Thoracic aorta (tissue), 2 donors: Measurements from ENCODE around the gene FREM1. TPM values are rescaled to one million over a fixed set of nuclear protein-coding genes. Genes with fewer than 3 reads are reported as not detected.

Source experiments
- ATAC-seq: fragments of 150-250 bp; one replicate; pipeline ENCODE4 v1.8.0; 2017; ENCODE audit warnings: low read depth; ENCODE audit not compliant: insufficient number of reproducible peaks, low FRiP score
- DNase-seq: peaks from one replicate; pipeline ENCODE4 v3.0.0-alpha.2; 2020; ENCODE audit warnings: low spot score
- H3K27ac ChIP-seq, 2 donors: fragments of 200-600 bp; sonication (generic); 1 replicate in 1 of 2; 2 replicates in 1 of 2; pipeline ENCODE4 v1.5.1; 2016; ENCODE audit warnings: mild to moderate bottlenecking in 2 of 2, moderate library complexity in 2 of 2
- H3K27me3 ChIP-seq: fragments of 200-600 bp; sonication (generic); replicated peaks from 2 replicates; pipeline ENCODE4 v1.6.0; 2016; ENCODE audit warnings: mild to moderate bottlenecking; ENCODE audit not compliant: insufficient read depth
- H3K36me3 ChIP-seq: fragments of 200-600 bp; sonication (generic); one replicate; pipeline ENCODE4 v1.5.1; 2016
- H3K4me1 ChIP-seq, 2 donors: fragments of 200-600 bp; sonication (generic); 1 replicate in 1 of 2; 2 replicates in 1 of 2; pipeline versions ENCODE4 v1.5.1 to v1.6.0; 2016; ENCODE audit warnings: low read depth in 2 of 2, mild to moderate bottlenecking in 1 of 2; ENCODE audit not compliant: control insufficient read depth in 1 of 2
- H3K4me3 ChIP-seq: fragments of 200-600 bp; sonication (generic); 2 replicates; pipeline ENCODE4 v1.5.1; 2016; ENCODE audit warnings: mild to moderate bottlenecking
- H3K9me3 ChIP-seq: fragments of 200-600 bp; sonication (generic); 2 replicates; pipeline ENCODE4 v1.5.1; 2016
- CTCF ChIP-seq: fragments of 200-600 bp; sonication (generic); IDR thresholded peaks from one replicate; pipeline ENCODE4 v1.5.1; 2019; ENCODE audit warnings: antibody characterized with exemption
- total RNA-seq, 2 donors: library from RNA; depleted of rRNA; stranded (reverse); fragments of >200 nt; gene quantifications; one replicate each; pipeline versions ENCODE4 v1.1.0 to v1.2.3, GENCODE V29; 2016

FREM1 gene
- total RNA-seq, 2 donors from 2014 or later = 9.9 to 24.8 TPM

- no peak for DNase-seq
- Histone ChIP-seq H3K4me3 (no peak overlapping the region), H3K27me3 (no peaks in the 10 kb centered on the region), H3K36me3 (peaks cover 21% of the 10 kb centered on the region), H3K9me3 (no peaks in the 10 kb centered on the region), H3K27ac (no peak overlapping the region), H3K4me1 (peaks cover 0 to under 1% of the 10 kb centered on the region in 2 donors)
- no peak for ATAC-seq
- TF ChIP-seq CTCF = no peak
Measured at GRCh38 chr9:14819183-14819582, 91.0 kb downstream of the FREM1 start.

GRCh38 chr9:14814249-14814628 lies 96.0 kb downstream of the FREM1 start:
- TF ChIP-seq CTCF = no peak
- DNase-seq (no peak), ATAC-seq (no peak)
- Histone ChIP-seq H3K36me3 (peaks cover 11% of the 10 kb centered on the region), H3K27ac (no peak overlapping the region), H3K4me1 (peaks cover 0 to 7% of the 10 kb centered on the region in 2 donors), H3K27me3 (no peaks in the 10 kb centered on the region), H3K4me3 (no peak overlapping the region), H3K9me3 (no peaks in the 10 kb centered on the region)

GRCh38 chr9:14813336-14814248 lies 96.6 kb downstream of the FREM1 start:
- H3K36me3 ChIP-seq = peaks cover 6% of the 10 kb centered on the region
- no peak for ATAC-seq
- H3K4me3 ChIP-seq = peak overlapping the region; percentile 49
- H3K9me3 ChIP-seq = no peaks in the 10 kb centered on the region
- H3K27ac ChIP-seq = peak overlapping the region in 1 of 2 donors; percentile 45
- no peak for TF ChIP-seq CTCF
- no peaks in the 10 kb centered on the region for H3K27me3 ChIP-seq
- DNase-seq = no peak
- H3K4me1 ChIP-seq = peaks cover 0 to 7% of the 10 kb centered on the region in 2 donors

GRCh38 chr9:14812806-14813205 lies 97.4 kb downstream of the FREM1 start:
- DNase-seq (no peak), ATAC-seq (no peak)
- H3K4me3 ChIP-seq = no peak overlapping the region
- no peaks in the 10 kb centered on the region for H3K9me3 ChIP-seq
- TF ChIP-seq CTCF = no peak
- no peaks in the 10 kb centered on the region for H3K27me3 ChIP-seq
- H3K36me3 ChIP-seq = peaks cover 3% of the 10 kb centered on the region
- H3K27ac ChIP-seq = peak overlapping the region in 1 of 2 donors; percentile 45
- H3K4me1 ChIP-seq = peaks cover 0 to 7% of the 10 kb centered on the region in 2 donors

- Histone ChIP-seq H3K4me3 (no peak overlapping the region), H3K4me1 (peaks cover 0 to 7% of the 10 kb centered on the region in 2 donors), H3K27me3 (no peaks in the 10 kb centered on the region), H3K27ac (no peak overlapping the region), H3K9me3 (no peaks in the 10 kb centered on the region), H3K36me3 (peaks cover 3% of the 10 kb centered on the region)
- no peak for TF ChIP-seq CTCF
- ATAC-seq (no peak), DNase-seq (no peak)
Measured at GRCh38 chr9:14811844-14812243, 98.4 kb downstream of the FREM1 start.
